ENCODE results near the gene TDRKH.

TDRKH gene

GRCh38 chr1:151790071-151790939 is at the start of gene TDRKH:
Gene TDRKH, minus strand, starts transcription at chr1:151790500. Its CDS starts 7,478 bp downstream, at chr1:151783022.
- DNase-seq (ENCODE audit: extremely low read depth in 1 of 2, low read depth in 1 of 2), result peak; percentile 97 to 99

GRCh38 chr1:151839457-151840403 is 49.4 kb upstream of the TDRKH start, which contains the start of gene C2CD4D:
Gene C2CD4D, minus strand, starts transcription at chr1:151839820. Its CDS starts 831 bp downstream, at chr1:151838989.
- DNase-seq (ENCODE audit: extremely low read depth in 1 of 2, low read depth in 1 of 2), result peak in 1 of 2 donors; percentile 55

GRCh38 chr1:151839082-151839412 is 48.7 kb upstream of the TDRKH start:
- no peak for DNase-seq (ENCODE audit: extremely low read depth in 1 of 2, low read depth in 1 of 2)

GRCh38 chr1:151838222-151839081 is 48.2 kb upstream of the TDRKH start:
- DNase-seq (ENCODE audit: extremely low read depth in 1 of 2, low read depth in 1 of 2), result peak in 1 of 2 donors; percentile 20

GRCh38 chr1:151837884-151838221 is 47.6 kb upstream of the TDRKH start:
- DNase-seq (ENCODE audit: extremely low read depth in 1 of 2, low read depth in 1 of 2), result no peak

- DNase-seq (ENCODE audit: extremely low read depth in 1 of 2, low read depth in 1 of 2), result peak in 1 of 2 donors; percentile 46
Observed at GRCh38 chr1:151837197-151837596, 46.9 kb upstream of the TDRKH start.

GRCh38 chr1:151835596-151835995 is 45.3 kb upstream of the TDRKH start:
- no peak for DNase-seq (ENCODE audit: extremely low read depth in 1 of 2, low read depth in 1 of 2)

- DNase-seq (ENCODE audit: extremely low read depth in 1 of 2, low read depth in 1 of 2), result no peak
Observed at GRCh38 chr1:151834239-151834638, 43.9 kb upstream of the TDRKH start.

GRCh38 chr1:151833172-151833900 is 43.0 kb upstream of the TDRKH start:
- DNase-seq (ENCODE audit: extremely low read depth in 1 of 2, low read depth in 1 of 2), result no peak

GRCh38 chr1:151832318-151832980 is 42.1 kb upstream of the TDRKH start:
- no peak for DNase-seq (ENCODE audit: extremely low read depth in 1 of 2, low read depth in 1 of 2)

GRCh38 chr1:151831605-151832004 is 41.3 kb upstream of the TDRKH start, which contains the start of gene RORC:
Gene RORC, minus strand, starts transcription at chr1:151831802. Its CDS starts 38 bp downstream, at chr1:151831764.
- DNase-seq (ENCODE audit: extremely low read depth in 1 of 2, low read depth in 1 of 2), result no peak

GRCh38 chr1:151831256-151831591 is 40.9 kb upstream of the TDRKH start:
- no peak for DNase-seq (ENCODE audit: extremely low read depth in 1 of 2, low read depth in 1 of 2)

- DNase-seq (ENCODE audit: extremely low read depth in 1 of 2, low read depth in 1 of 2), result no peak
Observed at GRCh38 chr1:151830055-151830454, 39.8 kb upstream of the TDRKH start.

GRCh38 chr1:151829352-151830046 is 39.2 kb upstream of the TDRKH start:
- DNase-seq (ENCODE audit: extremely low read depth in 1 of 2, low read depth in 1 of 2), result no peak

- DNase-seq (ENCODE audit: extremely low read depth in 1 of 2, low read depth in 1 of 2), result no peak
Observed at GRCh38 chr1:151828921-151829320, 38.6 kb upstream of the TDRKH start.

- no peak for DNase-seq (ENCODE audit: extremely low read depth in 1 of 2, low read depth in 1 of 2)
Observed at GRCh38 chr1:151827853-151828252, 37.6 kb upstream of the TDRKH start.

- DNase-seq (ENCODE audit: extremely low read depth in 1 of 2, low read depth in 1 of 2), result peak in 1 of 2 donors; percentile 24
Observed at GRCh38 chr1:151825751-151826660, 35.7 kb upstream of the TDRKH start.

- no peak for DNase-seq (ENCODE audit: extremely low read depth in 1 of 2, low read depth in 1 of 2)
Observed at GRCh38 chr1:151825204-151825603, 34.9 kb upstream of the TDRKH start.
